PC-3 (cell line): ENCODE data around the gene HSD17B14. TPM values are rescaled to one million over a fixed set of nuclear protein-coding genes. Genes with fewer than 3 reads are reported as not detected.

Source experiments
- ATAC-seq: fragments of 200-7000 bp; cut with Tn5 transposase; 2 replicates; pipeline ENCODE4 v1.9.1; 2020; ENCODE audit warnings: mild to moderate bottlenecking, moderate library complexity
- BruUV-seq: library from RNA; stranded (reverse); fragments of 400-500 nt; replicated peaks from 2 replicates; lab custom pipeline; 2021; lab: Mats Ljungman, UMichigan
- CTCF ChIA-PET: fragments of 300-600 bp; sonication (Branson Sonifier 250); formaldehyde crosslinking; loops from one replicate; lab custom pipeline; 2022; ENCODE audit warnings: antibody characterized with exemption; lab: Charles Lee
- POLR2A ChIA-PET: fragments of 300-600 bp; sonication (Branson Sonifier 250); formaldehyde crosslinking; loops from one replicate; lab custom pipeline; 2022; ENCODE audit warnings: antibody characterized with exemption; ENCODE audit not compliant: unreplicated experiment; lab: Charles Lee
- DNase-seq: peaks from one replicate; pipeline ENCODE4 v3.0.0-alpha.2; 2015
- H2AFZ ChIP-seq: fragments of 300-600 bp; sonication (generic); 2 replicates; pipeline ENCODE4 v1.6.0; 2016; ENCODE audit warnings: antibody characterized with exemption, low read length
- H3F3A ChIP-seq: fragments of 300-600 bp; sonication (generic); one replicate; pipeline ENCODE4 v1.6.0; 2017; ENCODE audit warnings: antibody characterized with exemption, low read length, control low read depth, mild to moderate bottlenecking; ENCODE audit not compliant: unreplicated experiment
- H3K27ac ChIP-seq: fragments of 300-600 bp; sonication (generic); 2 replicates; pipeline ENCODE4 v1.5.1; 2016; ENCODE audit warnings: mild to moderate bottlenecking, low read length
- H3K27me3 ChIP-seq: fragments of 300-600 bp; sonication (generic); 2 replicates; pipeline ENCODE4 v1.6.1; 2016; ENCODE audit warnings: low read length, mixed read lengths
- H3K36me3 ChIP-seq: fragments of 300-600 bp; sonication (generic); 2 replicates; pipeline ENCODE4 v1.6.1; 2016; ENCODE audit warnings: low read depth, mixed run types, low read length, mixed read lengths
- H3K4me1 ChIP-seq: fragments of 300-600 bp; sonication (generic); 2 replicates; pipeline ENCODE4 v1.5.1; 2016; ENCODE audit warnings: low read length; ENCODE audit not compliant: insufficient read depth
- H3K4me2 ChIP-seq: fragments of 300-600 bp; sonication (generic); 2 replicates; pipeline ENCODE4 v1.6.0; 2016; ENCODE audit warnings: low read length
- H3K4me3 ChIP-seq: fragments of 300-600 bp; sonication (generic); 2 replicates; pipeline ENCODE4 v1.5.1; 2016; ENCODE audit warnings: mild to moderate bottlenecking, low read length, mixed read lengths
- H3K79me2 ChIP-seq: fragments of 300-600 bp; sonication (generic); 2 replicates; pipeline ENCODE4 v1.6.1; 2017; ENCODE audit warnings: low read length, mixed read lengths
- H3K9ac ChIP-seq: fragments of 300-600 bp; sonication (generic); 2 replicates; pipeline ENCODE4 v1.6.0; 2016; ENCODE audit warnings: mild to moderate bottlenecking, low read length
- H3K9me2 ChIP-seq: fragments of 300-600 bp; sonication (generic); replicated peaks from 2 replicates; pipeline ENCODE4 v1.6.1; 2016; ENCODE audit warnings: mixed run types, low read length, mixed read lengths
- H3K9me3 ChIP-seq: fragments of 300-600 bp; sonication (generic); 2 replicates; pipeline ENCODE4 v1.6.1; 2016; ENCODE audit warnings: low read length, mixed read lengths
- H4K20me1 ChIP-seq: fragments of 300-600 bp; sonication (generic); 2 replicates; pipeline ENCODE4 v1.6.1; 2016; ENCODE audit warnings: low read length, mixed read lengths
- CTCF ChIP-seq: fragments of 300-600 bp; sonication (generic); conservative IDR thresholded peaks from 2 replicates; pipeline ENCODE4 v1.5.1; 2017; ENCODE audit warnings: antibody characterized with exemption, low read depth, mild to moderate bottlenecking, low read length
- EZH2 ChIP-seq: fragments of 300-600 bp; sonication (generic); IDR thresholded peaks from one replicate; pipeline ENCODE4 v1.6.1; 2017; ENCODE audit warnings: antibody characterized with exemption, mild to moderate bottlenecking, low read length; ENCODE audit not compliant: unreplicated experiment
- EZH2phosphoT487 ChIP-seq: fragments of 300-600 bp; sonication (generic); IDR thresholded peaks from 2 replicates; pipeline ENCODE4 v1.6.1; 2018; ENCODE audit warnings: mild to moderate bottlenecking, antibody characterized with exemption, low read length, borderline replicate concordance
- intact Hi-C: fragments of 100-400 bp; cut with micrococcal nuclease; formaldehyde crosslinking; loops from 2 replicates; pipeline ENCODE4 v1.9.0; 2023
- total RNA-seq: library from RNA; depleted of rRNA; stranded (reverse); fragments of >200 nt; gene quantifications from 2 replicates; pipeline ENCODE4 v1.2.3, GENCODE V29; 2014

The HSD17B14 gene
- total RNA-seq, 1 experiment from 2014 or later: 15.0 TPM

DNA sequence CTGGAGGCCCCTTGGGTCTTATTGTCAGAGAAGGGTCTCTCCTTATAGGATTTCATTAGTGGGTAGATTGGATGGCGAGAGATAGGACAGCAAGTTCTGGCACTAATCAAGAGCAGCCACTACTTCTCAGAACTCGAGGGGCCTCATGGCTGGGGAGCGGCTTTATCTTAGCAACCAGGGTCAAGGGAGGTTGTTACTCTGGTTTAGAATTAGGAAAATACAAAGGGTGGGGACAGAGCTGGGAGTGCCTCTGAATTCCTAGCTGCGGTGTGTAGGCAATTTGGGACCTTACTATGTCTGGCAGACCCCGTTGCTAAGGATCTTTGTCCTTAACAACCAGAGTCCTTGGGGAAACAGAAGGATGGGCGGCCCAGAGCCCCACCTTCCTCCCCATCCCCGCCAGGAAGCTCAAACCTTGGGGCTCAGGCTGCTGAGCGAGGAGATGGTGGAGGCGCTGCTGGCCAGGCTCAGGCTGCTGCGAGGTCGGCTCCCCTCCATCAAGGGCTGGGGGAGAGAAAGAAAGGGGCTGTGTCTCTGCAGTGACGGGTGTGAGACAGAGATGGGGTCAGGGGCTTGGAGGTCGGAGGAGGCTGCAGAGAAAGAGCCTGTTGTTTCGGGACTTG, 30.9 kb upstream of the HSD17B14 start:
- CTCF ChIA-PET: interaction anchor here (0.7 kb wide), 1 partner anchor 27 kb away, joined by 3 read pairs; no protein-coding TSS in a partner anchor
- no peak for ATAC-seq

GRCh38 chr19:48866692-48867091, 30.4 kb upstream of the HSD17B14 start:
- POLR2A ChIA-PET: no interaction called here
- H3K9ac ChIP-seq: no peak overlapping the region

More for the DNA sequence above, 30.9 kb upstream of the HSD17B14 start:
- intact Hi-C loops: no loop called here
- no peak for TF ChIP-seq EZH2phosphoT487
- no peak for TF ChIP-seq EZH2
- TF ChIP-seq CTCF: no peak
- no peaks in the 10 kb centered on the region for H3K9me2 ChIP-seq
- no peaks in the 10 kb centered on the region for H3K36me3 ChIP-seq
- no peak overlapping the region for H2AFZ ChIP-seq
- H3K4me3 ChIP-seq: no peak overlapping the region
- BruUV-seq: no TSS peak
- H3K79me2 ChIP-seq: peaks cover under 1% of the 10 kb centered on the region
- H4K20me1 ChIP-seq: no peaks in the 10 kb centered on the region
- POLR2A ChIA-PET: no interaction called here
- no peak overlapping the region for H3K4me2 ChIP-seq
- no peak overlapping the region for H3K9ac ChIP-seq
- H3K9me3 ChIP-seq: no peaks in the 10 kb centered on the region
- H3K27ac ChIP-seq: no peak overlapping the region
- H3K4me1 ChIP-seq: no peaks in the 10 kb centered on the region
- no peak for DNase-seq
- no peaks in the 10 kb centered on the region for H3F3A ChIP-seq
- no peaks in the 10 kb centered on the region for H3K27me3 ChIP-seq

More at GRCh38 chr19:48866692-48867091, 30.4 kb upstream of the HSD17B14 start:
- DNase-seq (no peak), ATAC-seq (no peak)
- no peaks in the 10 kb centered on the region for H3K9me2 ChIP-seq
- no peak overlapping the region for H2AFZ ChIP-seq
- no peaks in the 10 kb centered on the region for H3K36me3 ChIP-seq
- H3K27me3 ChIP-seq: no peaks in the 10 kb centered on the region
- H3F3A ChIP-seq: no peaks in the 10 kb centered on the region
- H3K4me2 ChIP-seq: no peak overlapping the region
- no peaks in the 10 kb centered on the region for H4K20me1 ChIP-seq
- intact Hi-C loops: no loop called here
- H3K79me2 ChIP-seq: no peaks in the 10 kb centered on the region
- no peak for TF ChIP-seq CTCF
- H3K27ac ChIP-seq: no peak overlapping the region
- BruUV-seq: no TSS peak
- CTCF ChIA-PET: no interaction called here
- H3K4me3 ChIP-seq: no peak overlapping the region
- no peaks in the 10 kb centered on the region for H3K9me3 ChIP-seq
- no peaks in the 10 kb centered on the region for H3K4me1 ChIP-seq
